Posterior cingulate gyrus (tissue), 11 donors: ENCODE data around the gene SERPINE1.

Source experiments
- DNase-seq, 10 donors: peaks; one replicate each; pipeline versions ENCODE4 v3.0.0 to v3.0.0-alpha.2; 2020 to 2021; ENCODE audit warnings: mixed read lengths in 3 of 10
- intact Hi-C: fragments of 100-400 bp; cut with DNase I; formaldehyde crosslinking; loops from one replicate; pipeline ENCODE4 v1.15.1; 2023

The SERPINE1 gene

GRCh38 chr7:101140746-101141382, 14.0 kb downstream of the SERPINE1 start:
- intact Hi-C loops: loop anchor here (5.0 kb wide), 1 partner anchor 51 kb away; no protein-coding TSS in a partner anchor

GRCh38 chr7:101151908-101152651, 25.2 kb downstream of the SERPINE1 start:
- no peak for DNase-seq
- intact Hi-C loops: no loop called here

More at GRCh38 chr7:101140746-101141382, 14.0 kb downstream of the SERPINE1 start:
- DNase-seq: no peak

GRCh38 chr7:101153969-101154692, 27.2 kb downstream of the SERPINE1 start, which contains the start of gene AP1S1:
AP1S1 (plus strand) TSS chr7:101154476; CDS start chr7:101154515, 39 bp downstream.
- intact Hi-C loops: no loop called here
- peak; percentile 86 to 99 (median 91) for DNase-seq

- DNase-seq: peak in 1 of 10 donors; percentile 85
- intact Hi-C loops: no loop called here
Measured at GRCh38 chr7:101154693-101155102, 27.8 kb downstream of the SERPINE1 start.

- DNase-seq: no peak
- intact Hi-C loops: no loop called here
Measured at GRCh38 chr7:101155303-101155702, 28.4 kb downstream of the SERPINE1 start.

- no peak for DNase-seq
- intact Hi-C loops: no loop called here
Measured at GRCh38 chr7:101156277-101156676, 29.4 kb downstream of the SERPINE1 start.

- peak in 2 of 10 donors; percentile 36 to 90 for DNase-seq
- intact Hi-C loops: no loop called here
Measured at GRCh38 chr7:101156866-101157589, 30.1 kb downstream of the SERPINE1 start.

- intact Hi-C loops: no loop called here
- peak in 3 of 10 donors; percentile 40 to 91 (median 62) for DNase-seq
Measured at GRCh38 chr7:101159696-101160674, 33.1 kb downstream of the SERPINE1 start.

GRCh38 chr7:101160910-101161309, 34.0 kb downstream of the SERPINE1 start:
- DNase-seq: peak in 1 of 10 donors; percentile 22
- intact Hi-C loops: no loop called here

GRCh38 chr7:101161692-101162471, 35.0 kb downstream of the SERPINE1 start:
- intact Hi-C loops: no loop called here
- DNase-seq: peak in 1 of 10 donors; percentile 37

GRCh38 chr7:101162551-101163278, 35.8 kb downstream of the SERPINE1 start:
- intact Hi-C loops: no loop called here
- peak in 3 of 10 donors; percentile 85 to 92 (median 85) for DNase-seq

- intact Hi-C loops: no loop called here
- peak in 3 of 10 donors; percentile 87 to 88 (median 87) for DNase-seq
Measured at GRCh38 chr7:101163279-101164070, 36.6 kb downstream of the SERPINE1 start.

GRCh38 chr7:101164071-101164840, 37.4 kb downstream of the SERPINE1 start:
- peak in 2 of 10 donors; percentile 81 to 90 for DNase-seq
- intact Hi-C loops: no loop called here

- intact Hi-C loops: no loop called here
- DNase-seq: peak; percentile 79 to 98 (median 88)
Measured at GRCh38 chr7:101165075-101165957, 38.4 kb downstream of the SERPINE1 start, which contains the start of gene VGF. VGF (minus strand) TSS chr7:101165569; CDS start chr7:101164843, 726 bp downstream.
